ENCODE measurements around the gene TANGO6. TPM values are rescaled to one million over a fixed set of nuclear protein-coding genes. Genes with fewer than 3 reads are reported as not detected.
"Not testable (repeated sequence)": the region's sequence is repeated elsewhere in the genome, so short reads cannot be mapped to it uniquely, and the experiment has no call there.

TANGO6 gene
- total RNA-seq, 1 donor, result 22.4 TPM

DNA sequence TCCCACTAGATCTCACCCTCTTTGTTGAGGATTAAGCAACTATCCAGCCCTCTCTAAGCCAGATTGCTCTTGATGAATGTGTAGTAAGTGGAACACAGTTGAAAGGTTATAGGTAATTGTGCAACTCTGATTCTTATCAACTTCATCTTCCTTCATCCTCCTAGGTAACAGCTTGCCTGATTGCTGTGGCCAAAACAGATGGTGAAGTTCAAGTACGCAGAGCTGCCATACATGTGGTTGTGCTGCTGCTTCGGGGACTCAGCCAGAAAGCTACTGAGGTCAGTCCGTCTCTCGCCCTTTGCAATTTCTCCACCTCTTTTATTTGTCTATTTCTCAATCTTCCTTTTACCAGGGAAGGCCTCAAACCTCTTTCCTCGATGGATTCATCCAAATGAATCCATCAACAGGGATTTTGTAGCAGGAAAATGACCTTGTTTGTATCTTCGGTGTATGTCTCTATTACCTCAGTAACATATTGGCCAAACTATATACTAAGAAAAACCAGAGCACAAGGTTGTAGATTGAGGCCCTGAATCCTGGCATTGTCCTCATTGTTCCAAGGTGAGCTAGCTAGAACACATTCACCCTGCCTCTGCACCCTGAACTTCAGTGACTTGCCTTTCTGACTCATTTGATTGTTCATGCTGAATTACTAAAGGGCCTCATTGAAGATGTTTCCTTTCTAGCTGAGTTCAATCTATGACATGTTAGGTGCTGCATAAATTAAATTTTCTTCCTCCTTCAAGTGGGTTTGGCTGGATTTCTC lies 197.0 kb downstream of the TANGO6 start:
- TF ChIP-seq, protein P1, sequence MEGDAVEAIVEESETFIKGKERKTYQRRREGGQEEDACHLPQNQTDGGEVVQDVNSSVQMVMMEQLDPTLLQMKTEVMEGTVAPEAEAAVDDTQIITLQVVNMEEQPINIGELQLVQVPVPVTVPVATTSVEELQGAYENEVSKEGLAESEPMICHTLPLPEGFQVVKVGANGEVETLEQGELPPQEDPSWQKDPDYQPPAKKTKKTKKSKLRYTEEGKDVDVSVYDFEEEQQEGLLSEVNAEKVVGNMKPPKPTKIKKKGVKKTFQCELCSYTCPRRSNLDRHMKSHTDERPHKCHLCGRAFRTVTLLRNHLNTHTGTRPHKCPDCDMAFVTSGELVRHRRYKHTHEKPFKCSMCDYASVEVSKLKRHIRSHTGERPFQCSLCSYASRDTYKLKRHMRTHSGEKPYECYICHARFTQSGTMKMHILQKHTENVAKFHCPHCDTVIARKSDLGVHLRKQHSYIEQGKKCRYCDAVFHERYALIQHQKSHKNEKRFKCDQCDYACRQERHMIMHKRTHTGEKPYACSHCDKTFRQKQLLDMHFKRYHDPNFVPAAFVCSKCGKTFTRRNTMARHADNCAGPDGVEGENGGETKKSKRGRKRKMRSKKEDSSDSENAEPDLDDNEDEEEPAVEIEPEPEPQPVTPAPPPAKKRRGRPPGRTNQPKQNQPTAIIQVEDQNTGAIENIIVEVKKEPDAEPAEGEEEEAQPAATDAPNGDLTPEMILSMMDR (IDR thresholded peaks at IDR 0.05; ENCODE audit: insufficient read depth, low read length), result no peak
- no peak overlapping the region for H3K4me3 ChIP-seq (ENCODE audit: low read depth, low read length)
- peak; percentile 25 for DNase-seq (ENCODE audit: low read depth)

DNA sequence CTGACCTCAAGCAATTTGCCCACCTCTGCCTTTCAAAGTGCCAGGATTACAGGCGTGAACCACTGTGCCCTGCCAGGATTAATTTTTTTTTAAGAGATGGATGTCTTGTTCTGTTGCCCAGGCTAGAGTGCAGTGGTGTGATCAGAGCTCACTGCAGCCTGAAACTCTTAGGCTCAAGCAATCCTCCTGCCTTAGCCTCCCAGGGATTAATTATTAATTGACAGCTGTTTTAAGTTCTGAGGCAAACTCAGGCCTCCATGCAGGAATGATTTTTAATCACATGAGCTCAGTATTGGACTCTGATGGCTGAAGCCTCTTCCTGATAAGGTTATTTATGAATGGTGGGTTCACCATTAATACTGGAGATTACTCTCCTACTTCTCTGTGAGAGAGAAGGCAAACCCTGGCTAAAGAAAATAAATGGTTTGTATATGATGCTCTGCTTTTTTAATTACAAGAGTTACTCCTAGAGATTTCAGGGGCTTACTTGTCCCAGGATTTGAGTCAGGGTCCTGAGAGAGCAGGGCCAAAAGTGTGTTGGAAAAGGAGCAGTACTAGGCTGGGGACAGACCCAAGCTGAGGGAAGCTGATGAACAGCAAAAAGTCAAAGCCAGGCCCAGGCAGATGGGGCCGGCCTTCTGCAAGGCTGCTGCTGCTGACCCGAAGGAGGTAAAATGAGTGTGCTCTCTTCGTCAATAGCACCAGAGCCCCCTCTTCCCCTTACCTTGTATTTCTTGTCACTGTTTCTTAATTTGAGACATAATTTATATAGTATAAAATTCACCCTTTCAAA lies 205.2 kb downstream of the TANGO6 start:
- DNase-seq (ENCODE audit: low read depth), result no peak
- H3K4me3 ChIP-seq (ENCODE audit: low read depth, low read length), result no peak overlapping the region
- TF ChIP-seq, protein P1 (IDR thresholded peaks at IDR 0.05; ENCODE audit: insufficient read depth, low read length), result no peak

DNA sequence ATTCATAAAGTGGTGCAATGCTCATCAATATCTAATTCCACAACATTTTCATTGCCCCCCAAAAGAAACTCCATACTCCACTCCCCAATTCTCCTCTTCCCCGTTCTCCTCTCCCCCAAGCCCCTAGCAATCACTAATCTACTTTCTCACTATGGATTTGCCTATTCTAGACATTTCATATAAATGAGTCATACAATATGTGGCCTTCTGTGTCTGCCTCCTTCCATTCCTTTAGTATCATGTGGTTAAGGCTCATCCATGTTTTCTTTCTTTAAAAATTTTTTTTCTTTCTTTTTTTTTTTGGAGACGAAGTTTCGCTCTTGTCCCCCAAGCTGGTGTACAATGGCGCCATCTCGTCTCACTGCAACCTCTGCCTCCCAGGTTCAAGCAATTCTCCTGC lies 205.8 kb downstream of the TANGO6 start:
- DNase-seq (ENCODE audit: low read depth), result peak; percentile 56
- H3K4me3 ChIP-seq (ENCODE audit: low read depth, low read length), result no peak overlapping the region
- TF ChIP-seq, protein P1 (IDR thresholded peaks at IDR 0.05; ENCODE audit: insufficient read depth, low read length), result no peak

DNA sequence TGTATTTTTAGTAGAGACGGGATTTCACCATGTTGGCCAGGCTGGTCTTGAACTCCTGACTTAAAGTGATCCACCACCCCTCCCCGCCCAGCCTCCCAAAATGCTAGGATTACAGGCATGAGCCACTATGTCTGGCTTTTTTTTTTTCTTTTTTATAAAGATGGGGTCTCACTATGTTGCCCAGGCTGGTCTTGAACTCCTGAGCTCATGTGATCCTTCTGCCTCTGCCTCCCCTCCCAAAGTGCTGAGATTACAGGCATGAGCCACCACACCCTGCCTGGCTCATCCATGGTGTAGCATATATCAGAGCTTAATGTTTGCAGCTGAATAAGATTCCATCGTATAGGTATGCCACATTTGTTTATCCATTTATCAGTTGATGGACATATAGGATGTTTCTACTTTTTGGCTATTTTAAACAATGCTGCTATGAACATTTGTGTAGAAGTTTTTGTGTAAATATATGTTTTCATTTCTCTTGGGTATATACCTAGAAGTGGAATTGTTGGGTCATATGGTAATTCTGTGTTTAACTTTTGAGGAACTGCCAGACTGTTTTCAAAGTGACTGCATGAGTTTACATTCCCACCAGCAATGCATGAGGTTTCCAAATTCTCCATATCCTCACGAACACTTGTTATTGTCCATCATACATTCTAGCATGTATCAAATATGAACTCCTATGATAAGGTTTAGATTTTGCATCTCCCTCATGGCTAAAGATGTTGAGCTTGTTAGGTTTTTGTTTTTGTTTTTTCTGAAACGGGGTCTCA lies 206.5 kb downstream of the TANGO6 start:
- no peak overlapping the region for H3K4me3 ChIP-seq (ENCODE audit: low read depth, low read length)
- no peak for DNase-seq (ENCODE audit: low read depth)
- TF ChIP-seq, protein P1 (IDR thresholded peaks at IDR 0.05; ENCODE audit: insufficient read depth, low read length), result no peak

DNA sequence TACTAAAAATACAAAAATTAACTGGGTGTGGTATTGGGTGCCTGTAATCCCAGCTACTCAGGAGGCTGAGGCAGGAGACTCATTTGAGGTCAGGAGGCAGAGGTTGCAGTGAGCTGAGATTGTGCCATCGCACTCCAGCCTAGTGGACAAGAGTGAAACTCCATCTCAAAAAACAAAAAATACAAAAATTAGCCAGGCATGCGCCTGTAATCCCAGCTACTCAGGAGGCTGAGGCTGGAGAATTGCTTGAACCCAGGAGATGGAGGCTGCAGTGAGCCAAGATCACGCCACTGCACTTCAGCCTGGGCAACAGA lies 208.1 kb downstream of the TANGO6 start:
- not testable (repeated sequence) for DNase-seq (ENCODE audit: low read depth); H3K4me3 ChIP-seq (ENCODE audit: low read depth, low read length)

DNA sequence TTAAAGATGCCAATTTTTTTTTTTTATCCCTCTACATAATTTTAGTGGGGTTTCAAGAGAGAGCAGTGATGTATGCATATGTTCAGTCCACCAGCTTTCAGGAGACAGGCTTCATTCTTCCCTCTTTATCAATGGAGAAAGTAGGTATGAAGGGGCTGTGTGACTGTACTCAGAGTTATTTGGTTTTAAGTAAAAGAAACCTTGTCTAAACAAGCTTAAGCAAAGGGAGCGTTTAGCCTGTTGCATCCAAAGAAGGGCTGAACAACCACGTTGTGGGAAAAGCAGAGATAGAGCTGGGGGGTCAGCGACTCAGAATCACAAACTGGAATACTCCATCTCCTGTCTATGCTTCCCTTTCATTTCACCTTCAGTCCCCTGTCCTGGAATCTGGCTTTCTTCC lies 211.7 kb downstream of the TANGO6 start:
- DNase-seq (ENCODE audit: low read depth), result no peak
- no peak overlapping the region for H3K4me3 ChIP-seq (ENCODE audit: low read depth, low read length)
- TF ChIP-seq, protein P1 (IDR thresholded peaks at IDR 0.05; ENCODE audit: insufficient read depth, low read length), result no peak

DNA sequence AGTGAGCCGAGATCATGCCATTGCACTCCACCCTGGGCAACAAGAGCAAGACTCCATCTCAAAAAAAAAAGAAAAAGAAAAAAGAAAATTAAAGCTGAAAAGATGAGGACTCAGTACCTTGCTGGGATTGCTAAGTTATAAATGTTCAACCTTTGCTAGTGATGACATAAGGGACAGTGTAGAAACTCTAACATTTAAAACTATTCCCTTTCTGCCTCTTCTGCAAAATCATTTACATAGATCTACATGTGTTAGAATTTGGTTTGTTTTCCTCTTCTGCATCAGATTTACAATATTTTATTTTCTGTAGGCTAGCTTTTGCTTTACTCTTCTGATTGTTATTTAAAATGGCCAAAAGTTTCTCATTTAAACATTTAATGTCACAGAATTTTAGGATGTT lies 212.6 kb downstream of the TANGO6 start:
- TF ChIP-seq, protein P1 (IDR thresholded peaks at IDR 0.05; ENCODE audit: insufficient read depth, low read length), result no peak
- DNase-seq (ENCODE audit: low read depth), result no peak
- no peak overlapping the region for H3K4me3 ChIP-seq (ENCODE audit: low read depth, low read length)
